ENCODE results near the gene TSC22D2. TPM values are rescaled to one million over a fixed set of nuclear protein-coding genes. Genes with fewer than 3 reads are reported as not detected.

TSC22D2 gene
- total RNA-seq, 1 donor from 2014 or later: 68.7 TPM

DNA sequence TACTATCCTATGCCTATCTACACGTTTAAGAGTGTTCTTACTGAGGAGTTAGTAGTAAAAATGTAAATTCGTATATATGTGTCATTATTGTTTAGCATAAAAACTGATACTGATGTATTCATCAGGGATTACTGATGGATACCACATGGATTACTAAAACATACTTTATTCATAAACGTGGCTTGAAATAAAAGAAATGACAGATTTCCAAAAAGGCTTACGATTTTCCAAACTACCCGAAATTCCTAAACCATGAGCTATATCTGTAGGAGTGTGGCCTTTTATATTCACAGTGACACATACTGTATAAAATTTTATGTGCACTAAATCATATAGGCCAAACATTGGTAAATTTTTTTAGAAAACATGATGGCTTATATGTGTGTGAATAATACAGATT lies 6.9 kb downstream of the TSC22D2 start:
- TF ChIP-seq, protein P1, sequence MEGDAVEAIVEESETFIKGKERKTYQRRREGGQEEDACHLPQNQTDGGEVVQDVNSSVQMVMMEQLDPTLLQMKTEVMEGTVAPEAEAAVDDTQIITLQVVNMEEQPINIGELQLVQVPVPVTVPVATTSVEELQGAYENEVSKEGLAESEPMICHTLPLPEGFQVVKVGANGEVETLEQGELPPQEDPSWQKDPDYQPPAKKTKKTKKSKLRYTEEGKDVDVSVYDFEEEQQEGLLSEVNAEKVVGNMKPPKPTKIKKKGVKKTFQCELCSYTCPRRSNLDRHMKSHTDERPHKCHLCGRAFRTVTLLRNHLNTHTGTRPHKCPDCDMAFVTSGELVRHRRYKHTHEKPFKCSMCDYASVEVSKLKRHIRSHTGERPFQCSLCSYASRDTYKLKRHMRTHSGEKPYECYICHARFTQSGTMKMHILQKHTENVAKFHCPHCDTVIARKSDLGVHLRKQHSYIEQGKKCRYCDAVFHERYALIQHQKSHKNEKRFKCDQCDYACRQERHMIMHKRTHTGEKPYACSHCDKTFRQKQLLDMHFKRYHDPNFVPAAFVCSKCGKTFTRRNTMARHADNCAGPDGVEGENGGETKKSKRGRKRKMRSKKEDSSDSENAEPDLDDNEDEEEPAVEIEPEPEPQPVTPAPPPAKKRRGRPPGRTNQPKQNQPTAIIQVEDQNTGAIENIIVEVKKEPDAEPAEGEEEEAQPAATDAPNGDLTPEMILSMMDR (IDR thresholded peaks at IDR 0.05; ENCODE audit: unreplicated experiment): no peak
- Mint-ChIP-seq H3K9me3 (no peaks in the 10 kb centered on the region), H3K36me3 (peaks cover 2% of the 10 kb centered on the region), H3K4me3 (peak overlapping the region; percentile 74), H3K27ac (peak overlapping the region; percentile 81), H3K4me1 (peaks cover 69% of the 10 kb centered on the region), H3K27me3 (ENCODE audit: low read depth) (no peaks in the 10 kb centered on the region)
- no peak for DNase-seq (ENCODE audit: low spot score in 2 of 2, unreplicated experiment in 2 of 2)

DNA sequence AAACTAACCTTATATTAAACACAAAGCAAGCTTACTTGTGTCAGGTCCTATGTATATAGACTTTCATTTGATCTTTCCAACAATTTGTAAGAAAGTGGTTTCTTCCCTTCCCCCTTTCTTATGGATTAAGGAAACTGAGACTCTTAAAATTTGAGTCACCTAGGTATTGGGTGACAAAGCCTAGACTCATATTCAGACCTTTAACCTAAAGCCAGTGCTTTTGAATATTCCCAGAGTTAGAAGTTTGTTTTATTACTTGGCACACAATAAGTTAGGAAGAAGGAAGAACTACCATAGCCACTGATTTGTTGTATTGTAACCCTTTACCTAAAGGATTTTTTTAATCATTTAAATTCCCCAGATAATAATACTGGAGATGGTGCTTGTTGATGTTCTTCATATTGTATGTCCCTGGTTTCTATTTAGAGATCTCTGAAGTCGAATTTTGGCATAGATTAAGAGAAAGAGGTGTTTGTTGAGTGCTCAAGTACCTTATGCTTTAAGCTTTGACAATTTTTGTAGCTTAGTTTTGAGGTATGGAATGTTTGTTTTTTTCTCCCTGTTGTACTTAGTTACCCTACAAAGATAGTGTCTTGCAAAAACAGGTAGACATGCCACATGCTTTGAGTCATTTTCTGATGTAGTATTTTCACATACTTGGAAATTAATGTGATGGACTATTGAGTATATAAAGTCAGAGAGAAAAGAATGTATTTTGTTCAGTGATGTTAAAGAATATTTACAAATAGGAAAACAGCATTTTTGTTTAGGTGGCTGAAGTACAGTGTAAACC lies 11.2 kb downstream of the TSC22D2 start:
- H3K4me1 Mint-ChIP-seq: peaks cover 73% of the 10 kb centered on the region
- H3K4me3 Mint-ChIP-seq: no peak overlapping the region
- H3K36me3 Mint-ChIP-seq: peaks cover 2% of the 10 kb centered on the region
- H3K27ac Mint-ChIP-seq: peak overlapping the region; percentile 66
- no peaks in the 10 kb centered on the region for H3K9me3 Mint-ChIP-seq
- TF ChIP-seq, protein P1 (IDR thresholded peaks at IDR 0.05; ENCODE audit: unreplicated experiment): no peak
- DNase-seq (ENCODE audit: low spot score in 2 of 2, unreplicated experiment in 2 of 2): no peak
- H3K27me3 Mint-ChIP-seq (ENCODE audit: low read depth): no peaks in the 10 kb centered on the region

DNA sequence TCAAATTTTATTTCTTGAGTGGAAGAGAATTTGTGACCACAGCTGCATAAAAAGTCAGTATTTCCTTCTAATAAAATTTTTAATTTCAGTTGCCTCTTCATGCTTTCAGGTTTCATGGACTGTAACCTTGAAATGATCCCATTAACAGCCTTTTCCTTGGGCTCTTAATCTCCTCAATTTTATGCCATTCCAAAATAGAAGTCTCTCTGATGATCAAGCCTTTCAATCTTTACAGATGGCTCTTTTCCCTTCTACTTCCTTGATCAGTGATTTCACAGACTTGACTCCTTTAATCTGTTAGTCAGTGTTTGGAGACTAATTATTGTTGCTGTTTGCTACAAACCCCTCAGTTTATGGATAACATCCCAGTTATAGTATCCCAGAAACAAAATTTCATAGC lies 11.9 kb downstream of the TSC22D2 start:
- Mint-ChIP-seq H3K36me3 (peaks cover 2% of the 10 kb centered on the region), H3K27me3 (ENCODE audit: low read depth) (no peaks in the 10 kb centered on the region), H3K4me1 (peaks cover 67% of the 10 kb centered on the region), H3K9me3 (no peaks in the 10 kb centered on the region), H3K4me3 (no peak overlapping the region), H3K27ac (peak overlapping the region; percentile 42)
- TF ChIP-seq, protein P1 (IDR thresholded peaks at IDR 0.05; ENCODE audit: unreplicated experiment): no peak
- no peak for DNase-seq (ENCODE audit: low spot score in 2 of 2, unreplicated experiment in 2 of 2)

DNA sequence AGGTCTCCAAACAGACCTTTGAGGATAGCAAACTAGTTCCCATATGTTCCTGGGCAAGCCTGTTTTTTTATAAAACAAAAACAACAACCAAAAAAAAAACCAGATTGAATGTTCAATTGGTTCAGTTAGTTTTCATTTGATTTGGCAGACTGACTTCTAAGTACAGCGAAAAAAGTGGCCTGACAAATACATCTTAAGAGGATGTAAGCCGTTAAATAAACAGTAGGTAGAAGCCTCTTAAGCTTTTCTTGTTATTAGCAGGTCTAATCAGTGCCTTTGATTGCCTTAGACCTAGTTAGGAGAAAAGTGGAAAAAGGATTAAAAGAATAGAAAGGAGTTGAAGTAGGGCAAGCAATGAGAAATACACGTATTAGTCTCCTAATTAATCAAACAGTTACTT lies 13.2 kb downstream of the TSC22D2 start:
- H3K4me1 Mint-ChIP-seq: peaks cover 55% of the 10 kb centered on the region
- no peaks in the 10 kb centered on the region for H3K9me3 Mint-ChIP-seq

DNA sequence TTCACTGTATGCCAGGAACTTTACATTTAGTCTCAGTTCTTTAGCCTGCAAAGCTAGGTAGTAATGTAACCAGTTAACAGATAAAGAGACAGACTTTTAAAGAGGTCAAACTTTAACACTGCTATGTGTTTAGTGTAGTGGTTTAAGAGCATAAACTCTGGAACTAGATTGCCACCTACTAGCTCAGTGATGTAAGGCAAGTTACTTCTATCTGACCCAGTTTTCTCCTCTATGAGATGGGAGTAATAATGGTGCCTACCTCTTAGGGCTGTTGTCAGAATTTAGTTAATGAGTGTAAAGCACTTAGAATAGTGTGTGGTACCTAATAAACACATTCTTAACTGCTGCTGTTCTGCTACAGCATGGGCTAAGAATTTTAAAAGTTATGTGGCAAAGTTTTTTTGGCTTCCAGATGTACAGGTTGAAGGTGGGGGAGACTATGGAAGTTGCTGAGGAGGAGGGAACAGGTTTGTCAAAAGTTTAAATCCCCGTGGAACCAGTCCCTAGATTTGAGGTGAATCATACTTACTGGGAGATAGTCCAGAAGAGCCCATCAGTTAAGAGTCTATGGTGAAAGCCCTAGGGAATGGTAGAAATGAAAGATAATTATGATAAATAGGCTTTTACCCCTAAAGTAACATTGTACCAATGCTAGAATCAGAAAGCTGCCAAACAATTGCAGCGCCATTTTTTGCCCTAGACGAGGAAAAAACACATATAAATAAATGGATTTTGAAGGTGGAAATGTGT lies 13.9 kb downstream of the TSC22D2 start:
- H3K4me3 Mint-ChIP-seq: no peak overlapping the region
- DNase-seq (ENCODE audit: low spot score in 2 of 2, unreplicated experiment in 2 of 2): no peak
- H3K36me3 Mint-ChIP-seq: peaks cover 7% of the 10 kb centered on the region
- H3K9me3 Mint-ChIP-seq: no peaks in the 10 kb centered on the region
- H3K27me3 Mint-ChIP-seq (ENCODE audit: low read depth): no peaks in the 10 kb centered on the region
- peaks cover 53% of the 10 kb centered on the region for H3K4me1 Mint-ChIP-seq
- peak overlapping the region; percentile 84 for H3K27ac Mint-ChIP-seq
- TF ChIP-seq, protein P1 (IDR thresholded peaks at IDR 0.05; ENCODE audit: unreplicated experiment): no peak

More for the DNA sequence above, 13.2 kb downstream of the TSC22D2 start:
- no peak for DNase-seq (ENCODE audit: low spot score in 2 of 2, unreplicated experiment in 2 of 2)
- H3K4me3 Mint-ChIP-seq: no peak overlapping the region
- H3K36me3 Mint-ChIP-seq: peaks cover 7% of the 10 kb centered on the region
- peak overlapping the region; percentile 84 for H3K27ac Mint-ChIP-seq
- no peaks in the 10 kb centered on the region for H3K27me3 Mint-ChIP-seq (ENCODE audit: low read depth)
- TF ChIP-seq, protein P1 (IDR thresholded peaks at IDR 0.05; ENCODE audit: unreplicated experiment): no peak
